Heart right ventricle (tissue), 16 donors: Measurements from ENCODE around the gene ZMYM5. TPM values are rescaled to one million over a fixed set of nuclear protein-coding genes. Genes with fewer than 3 reads are reported as not detected.
"Not testable (repeated sequence)": the region's sequence is repeated elsewhere in the genome, so short reads cannot be mapped to it uniquely, and the experiment has no call there.

Source experiments
- ATAC-seq, 8 donors: fragments of 200-7000 bp; cut with Tn5 transposase; one replicate each; pipeline ENCODE4 v1.9.1; 2020; ENCODE audit warnings: mild to moderate bottlenecking in 8 of 8, moderate library complexity in 8 of 8, moderate number of reproducible peaks in 1 of 8
- DNase-seq, 2 donors: peaks; one replicate each; pipeline ENCODE4 v3.0.0-alpha.2; 2020
- H3K27ac ChIP-seq, 10 donors: fragments of 200-600 bp; sonication (generic) in 2 of 10; one replicate each; pipeline versions ENCODE4 v1.5.0 to v1.8.0; 2020 to 2022; ENCODE audit warnings: mild to moderate bottlenecking in 3 of 10
- H3K27me3 ChIP-seq, 7 donors: fragments of 200-600 bp; one replicate each; pipeline ENCODE4 v1.8.0; 2021 to 2022; ENCODE audit warnings: mild to moderate bottlenecking in 2 of 7
- H3K36me3 ChIP-seq, 9 donors: fragments of 200-600 bp; sonication (generic) in 1 of 9; one replicate each; pipeline versions ENCODE4 v1.5.0 to v1.8.0; 2020 to 2022; ENCODE audit warnings: mild to moderate bottlenecking in 2 of 9
- H3K4me1 ChIP-seq, 9 donors: fragments of 200-600 bp; sonication (generic) in 1 of 9; one replicate each; pipeline versions ENCODE4 v1.5.0 to v1.8.0; 2020 to 2022; ENCODE audit warnings: mild to moderate bottlenecking in 4 of 9
- H3K4me3 ChIP-seq, 10 donors: fragments of 200-600 bp; sonication (generic) in 2 of 10; one replicate each; pipeline versions ENCODE4 v1.5.0 to v1.8.0; 2020 to 2022; ENCODE audit warnings: mild to moderate bottlenecking in 7 of 10, moderate library complexity in 2 of 10
- H3K9me3 ChIP-seq, 11 donors: fragments of 200-600 bp in 10 of 11; sonication (generic) in 2 of 11; one replicate each; pipeline versions ENCODE4 v1.5.0 to v1.8.0; 2013 to 2022; ENCODE audit warnings: mild to moderate bottlenecking in 2 of 11, control low read depth in 1 of 11, moderate library complexity in 1 of 11
- WGBS, 2 donors: extraction: QIAGEN DNeasy Blood & Tissue Kit; methylation state at CpG; one replicate each; pipeline ENCODE4 v1.1.7; 2013; ENCODE audit warnings: inconsistent platforms in 1 of 2; 5-methylcytosine and 5-hydroxymethylcytosine counted together
- intact Hi-C, 10 donors: fragments of 100-400 bp; cut with DNase I; formaldehyde crosslinking; loops; one replicate each; pipeline versions ENCODE4 v1.11.1 to v1.14.2; 2022
- polyA plus RNA-seq, 2 donors: library from polyadenylated mRNA; stranded (reverse); fragments of 200-250 nt; gene quantifications; one replicate each; pipeline ENCODE4 v1.2.3, GENCODE V29; 2013
- total RNA-seq, 10 donors: library from RNA; stranded (reverse); fragmentation: NEBNext Ultra II Directional in 3 of 10; extraction: Animal tissue kit (Norgen Biotek cat#: 25700) in 3 of 10; gene quantifications; one replicate each; pipeline versions ENCODE4 v1.2.1 to v1.2.4, GENCODE V29; 2021 to 2023
- TF ChIP-seq, protein P1 (sequence below), 9 donors: fragments of 200-600 bp; sonication (generic) in 2 of 9; IDR thresholded peaks; one replicate each; pipeline versions ENCODE4 v1.5.0 to v1.8.0; 2021 to 2022; ENCODE audit warnings: antibody characterized with exemption in 9 of 9, mild to moderate bottlenecking in 5 of 9, moderate library complexity in 1 of 9
- donor health status: Arrhythmogenic right ventricular cardiomyopathy.
- donor health status: ischemic (EF 13 %, LVEDD 7.1; RV severe dilation, severe dysfunction).
- donor health status: healthy with polysubstance abuse.
- donor health status: DM: no; HTN: yes; CAD: no.
- donor health status: DM: no; HTN: no; CAD: no.
- donor health status: ischemic (EF 25% LVEDD 6.9; RV normal size, moderate dysfunction).
- donor health status: ischemic (EF 25% LVEDD 5.7; RV mildly dilated, moderate dysfunction).
- donor health status: healthy.
- donor health status: DM: yes; HTN: yes; CAD: no.
- donor health status: Ischemic cardiomyopathy.
- donor health status: ischemic (EF 35%, LVEDD 5.7; RV mildly dilated, moderate dysfunction).
- donor health status: nonischemic (EF 11% LVEDD 7.7; RV severe dilation, severe dysfunction).
- donor health status: DM: yes; HTN: yes; CAD: no.
- donor health status: PGD.
- donor health status: ischemic (EF 29% LVEDD 5.4; RV normal size, mild dysfunction).
- donor health status: nonischemic (EF 23%, LVEDD 6.1; RV moderate dilation, normal function).

ZMYM5 gene
- total and polyA plus RNA-seq, 12 donors, result 4.2 to 9.3 (median 7.7) TPM

DNA sequence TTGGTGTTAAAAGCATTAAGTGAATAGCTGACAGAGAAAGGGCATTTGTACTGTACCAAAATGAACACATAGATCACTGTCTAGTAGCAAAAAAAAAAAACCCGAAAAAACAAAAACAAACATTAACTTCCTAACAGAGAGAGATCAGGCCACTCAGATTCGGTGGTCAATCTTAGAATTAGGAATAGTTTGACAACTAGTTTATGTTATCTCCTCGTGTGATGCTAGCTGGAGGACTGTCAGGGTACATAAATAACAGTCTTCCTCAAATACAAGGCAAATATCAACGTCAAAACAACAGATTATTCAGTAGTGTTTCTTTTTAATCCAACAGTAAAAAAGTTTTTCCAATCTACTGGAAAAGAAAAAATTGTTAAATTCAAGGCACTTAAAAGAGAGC lies 1.7 kb downstream of the ZMYM5 start:
- no peaks in the 10 kb centered on the region for H3K27me3 ChIP-seq
- TF ChIP-seq, protein P1, sequence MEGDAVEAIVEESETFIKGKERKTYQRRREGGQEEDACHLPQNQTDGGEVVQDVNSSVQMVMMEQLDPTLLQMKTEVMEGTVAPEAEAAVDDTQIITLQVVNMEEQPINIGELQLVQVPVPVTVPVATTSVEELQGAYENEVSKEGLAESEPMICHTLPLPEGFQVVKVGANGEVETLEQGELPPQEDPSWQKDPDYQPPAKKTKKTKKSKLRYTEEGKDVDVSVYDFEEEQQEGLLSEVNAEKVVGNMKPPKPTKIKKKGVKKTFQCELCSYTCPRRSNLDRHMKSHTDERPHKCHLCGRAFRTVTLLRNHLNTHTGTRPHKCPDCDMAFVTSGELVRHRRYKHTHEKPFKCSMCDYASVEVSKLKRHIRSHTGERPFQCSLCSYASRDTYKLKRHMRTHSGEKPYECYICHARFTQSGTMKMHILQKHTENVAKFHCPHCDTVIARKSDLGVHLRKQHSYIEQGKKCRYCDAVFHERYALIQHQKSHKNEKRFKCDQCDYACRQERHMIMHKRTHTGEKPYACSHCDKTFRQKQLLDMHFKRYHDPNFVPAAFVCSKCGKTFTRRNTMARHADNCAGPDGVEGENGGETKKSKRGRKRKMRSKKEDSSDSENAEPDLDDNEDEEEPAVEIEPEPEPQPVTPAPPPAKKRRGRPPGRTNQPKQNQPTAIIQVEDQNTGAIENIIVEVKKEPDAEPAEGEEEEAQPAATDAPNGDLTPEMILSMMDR (IDR thresholded peaks at IDR 0.05), result no peak
- peaks cover 0 to 28% (median 4%) of the 10 kb centered on the region in 9 donors for H3K36me3 ChIP-seq
- H3K9me3 ChIP-seq, result no peaks in the 10 kb centered on the region
- no peak for DNase-seq
- no peak for ATAC-seq
- peak overlapping the region in 9 of 10 donors; percentile 79 to 94 (median 84) for H3K4me3 ChIP-seq
- WGBS, 2 donors, result 15 to 16% methylated on average over 4 of the region's 4 CpGs
- peak overlapping the region in 9 of 10 donors; percentile 98 to 100 (median 99) for H3K27ac ChIP-seq
- peaks cover 0 to 28% (median 23%) of the 10 kb centered on the region in 9 donors for H3K4me1 ChIP-seq
- intact Hi-C loops, result loop anchor here in 8 of 10 donors (2.0 to 10.0 kb wide), 7 partner anchors 77 to 229 kb away; partner anchors contain the start of genes PSPC1 (in 8 of the 8), MPHOSPH8 (in 6 of the 8) and ZMYM2 (in 6 of the 8)

DNA sequence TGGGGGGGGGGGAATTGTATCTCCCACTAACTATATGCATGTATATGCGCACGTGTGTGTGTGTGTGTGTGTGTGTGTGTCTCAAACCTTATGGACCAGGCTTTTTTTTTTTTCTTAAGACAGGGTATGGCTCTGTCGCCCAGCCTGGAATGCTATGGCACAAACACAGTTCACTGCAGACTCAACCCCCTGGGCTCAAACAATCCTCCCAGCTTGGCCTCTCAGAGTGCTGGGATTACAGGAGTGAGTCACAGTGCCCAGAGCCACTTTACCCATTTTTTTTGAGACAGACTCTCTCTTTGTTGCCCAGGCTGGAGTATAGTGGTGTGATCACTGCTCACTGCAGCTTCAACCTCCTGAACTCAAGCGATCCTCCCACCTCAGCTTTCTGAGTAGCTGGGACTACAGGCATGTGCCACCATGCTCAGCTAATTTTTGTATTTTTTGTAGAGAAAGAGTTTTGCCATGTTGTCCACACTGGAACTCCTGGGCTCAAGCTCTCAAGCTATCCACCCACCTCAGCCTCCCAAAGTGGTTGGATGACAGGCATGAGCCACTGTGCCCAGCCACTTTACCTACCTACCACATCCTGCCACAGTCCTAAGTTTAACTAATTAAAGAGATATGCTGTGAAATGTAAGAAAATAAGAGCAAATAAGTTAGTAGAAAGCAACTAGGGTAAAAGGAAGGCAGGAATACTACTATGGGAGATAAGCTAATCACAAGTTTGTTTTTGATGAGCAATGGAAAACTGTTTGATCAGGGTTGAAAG lies 2.4 kb downstream of the ZMYM5 start:
- no peaks in the 10 kb centered on the region for H3K9me3 ChIP-seq
- peaks cover 0 to 33% (median 4%) of the 10 kb centered on the region in 9 donors for H3K36me3 ChIP-seq
- TF ChIP-seq, protein P1 (IDR thresholded peaks at IDR 0.05), result no peak
- ATAC-seq, result no peak
- H3K27me3 ChIP-seq, result no peaks in the 10 kb centered on the region
- H3K4me1 ChIP-seq, result peaks cover 0 to 28% (median 23%) of the 10 kb centered on the region in 9 donors
- DNase-seq, result no peak
- WGBS, 2 donors, result 79 to 80% methylated on average over 4 of the region's 4 CpGs
- H3K27ac ChIP-seq, result peak overlapping the region in 7 of 10 donors; percentile 99 to 100 (median 100)
- peak overlapping the region in 5 of 10 donors; percentile 79 to 94 (median 84) for H3K4me3 ChIP-seq
- intact Hi-C loops, result loop anchor here in 8 of 10 donors (5.0 to 10.0 kb wide), 5 partner anchors 76 to 229 kb away; partner anchors contain the start of genes MPHOSPH8 (in 6 of the 8), PSPC1 (in 6 of the 8) and ZMYM2 (in 4 of the 8)

DNA sequence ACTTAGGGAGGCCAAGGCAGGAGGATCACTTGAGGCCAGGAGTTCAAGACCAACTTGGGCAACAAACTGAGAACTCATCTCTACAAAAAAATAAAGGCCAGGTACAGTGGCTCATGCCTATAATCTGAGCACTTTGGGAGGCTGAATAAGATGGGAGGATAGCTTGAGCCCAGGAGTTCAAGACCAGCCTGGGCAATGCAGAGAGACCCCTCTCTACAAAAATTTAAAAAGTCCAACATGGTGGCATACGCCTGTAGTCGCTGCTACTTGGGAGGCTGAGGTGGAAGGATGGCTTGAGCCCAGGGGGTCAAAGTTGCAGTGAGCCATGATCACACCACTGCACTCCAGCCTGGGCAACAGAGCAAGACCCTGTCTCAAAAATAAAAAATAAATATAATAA lies 5.8 kb downstream of the ZMYM5 start:
- intact Hi-C loops, H3K9me3 ChIP-seq, ATAC-seq, H3K4me3 ChIP-seq, DNase-seq, H3K27me3 ChIP-seq, H3K27ac ChIP-seq: not testable (repeated sequence)
- peaks cover 0 to 23% (median 15%) of the 10 kb centered on the region in 9 donors for H3K4me1 ChIP-seq
- H3K36me3 ChIP-seq, result peaks cover 0 to 61% (median 4%) of the 10 kb centered on the region in 9 donors
- 98 to 99% methylated on average over 2 of the region's 2 CpGs for WGBS, 2 donors

DNA sequence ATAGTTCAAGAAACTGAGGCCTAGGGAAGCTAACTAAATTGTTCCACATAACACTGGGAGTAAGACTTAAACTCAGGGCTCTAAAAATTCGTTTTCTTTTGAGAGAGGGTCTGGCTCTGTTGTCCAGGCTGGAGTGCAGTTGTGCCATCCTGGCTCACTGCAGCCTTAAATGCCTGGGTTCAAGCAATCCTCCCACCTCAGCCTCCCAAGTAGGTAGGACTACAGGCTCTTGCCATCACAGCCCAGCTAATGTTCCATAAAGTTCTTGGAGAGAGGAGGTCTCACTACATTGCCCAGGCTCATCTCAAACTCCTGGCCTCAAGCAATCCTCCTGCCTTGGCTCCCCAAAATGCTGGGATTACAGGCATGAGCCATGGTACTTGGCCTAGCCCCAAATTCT lies 10.7 kb downstream of the ZMYM5 start:
- intact Hi-C loops, result no loop called here
- no peaks in the 10 kb centered on the region for H3K9me3 ChIP-seq
- H3K4me1 ChIP-seq, result peaks cover 0 to 9% (median 0%) of the 10 kb centered on the region in 9 donors
- H3K27me3 ChIP-seq, result no peaks in the 10 kb centered on the region
- peaks cover 0 to 88% (median 23%) of the 10 kb centered on the region in 9 donors for H3K36me3 ChIP-seq
- ATAC-seq (no peak), DNase-seq (no peak)
- H3K27ac ChIP-seq, result no peak overlapping the region
- 86 to 93% methylated on average over 1 of the region's 1 CpG for WGBS, 2 donors
- TF ChIP-seq, protein P1 (IDR thresholded peaks at IDR 0.05), result no peak
- H3K4me3 ChIP-seq, result no peak overlapping the region
